Urinary bladder (tissue), 4 donors: ENCODE data around the gene ANAPC2. TPM values are rescaled to one million over a fixed set of nuclear protein-coding genes. Genes with fewer than 3 reads are reported as not detected.

Experiments
- DNase-seq: peaks from one replicate; pipeline ENCODE4 v3.0.0-alpha.2; 2015; ENCODE audit errors: extremely low spot score
- H3K27ac ChIP-seq: one replicate; pipeline ENCODE4 v1.5.1; 2013; ENCODE audit warnings: low read depth, mild to moderate bottlenecking, moderate library complexity
- H3K36me3 ChIP-seq: one replicate; pipeline ENCODE4 v1.6.1; 2013; ENCODE audit warnings: mild to moderate bottlenecking, moderate library complexity; ENCODE audit not compliant: insufficient read depth
- H3K4me1 ChIP-seq: one replicate; pipeline ENCODE4 v1.6.1; 2013; ENCODE audit warnings: mild to moderate bottlenecking, moderate library complexity; ENCODE audit not compliant: insufficient read depth
- H3K4me3 ChIP-seq: one replicate; pipeline ENCODE4 v1.5.1; 2013; ENCODE audit warnings: low read depth, low read length
- WGBS: extraction: QIAGEN DNeasy Blood & Tissue Kit; methylation state at CpG from one replicate; pipeline ENCODE4 v1.1.7; 2013; 5-methylcytosine and 5-hydroxymethylcytosine counted together
- polyA plus RNA-seq: library from polyadenylated mRNA; stranded (reverse); fragments of 200-250 nt; gene quantifications from one replicate; pipeline ENCODE4 v1.2.3, GENCODE V29; 2013
- total RNA-seq: library from RNA; depleted of rRNA; stranded (reverse); fragments of >200 nt; gene quantifications from one replicate; pipeline ENCODE4 v1.2.3, GENCODE V29; 2014
- donor health status: healthy with polysubstance abuse.
- donor health status: healthy.

The ANAPC2 gene
- total and polyA plus RNA-seq, 2 donors: 18.6 to 40.3 TPM

DNA sequence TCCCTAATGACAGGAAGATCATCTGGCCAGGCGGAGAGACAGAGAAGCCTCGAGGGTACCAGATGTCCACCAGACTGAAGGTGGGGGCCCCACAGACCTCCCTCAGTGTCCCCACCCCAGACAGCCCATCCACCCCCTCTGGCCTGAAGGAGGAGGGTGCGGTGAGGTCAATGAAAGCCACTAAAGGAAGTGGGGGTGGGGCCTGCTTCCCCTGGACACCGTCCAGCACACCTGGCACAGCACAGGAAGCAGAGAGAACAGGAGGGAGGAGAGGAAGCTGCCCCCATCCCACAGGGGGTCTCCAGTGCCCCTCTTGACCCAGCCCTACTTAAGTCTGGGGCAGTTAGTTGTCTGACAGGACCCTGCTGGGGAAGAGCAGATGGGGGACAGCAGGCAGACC is 29.7 kb downstream of the ANAPC2 start:
- DNase-seq: no peak
- Histone ChIP-seq H3K4me3 (no peak overlapping the region), H3K4me1 (peaks cover 1% of the 10 kb centered on the region), H3K27ac (no peak overlapping the region), H3K36me3 (no peaks in the 10 kb centered on the region)
- 48% methylated on average over 4 of the region's 4 CpGs for WGBS

GRCh38 chr9:137157618-137158415 is 30.5 kb downstream of the ANAPC2 start:
- WGBS: 59% methylated on average over 19 of the region's 19 CpGs

GRCh38 chr9:137156567-137157375 is 31.6 kb downstream of the ANAPC2 start:
- DNase-seq: no peak
- Histone ChIP-seq H3K27ac (no peak overlapping the region), H3K36me3 (no peaks in the 10 kb centered on the region), H3K4me3 (peak overlapping the region; percentile 1), H3K4me1 (no peaks in the 10 kb centered on the region)
- WGBS: 3% methylated on average over 65 of the region's 65 CpGs

More at GRCh38 chr9:137157618-137158415, 30.5 kb downstream of the ANAPC2 start:
- Histone ChIP-seq H3K4me1 (peaks cover 1% of the 10 kb centered on the region), H3K4me3 (no peak overlapping the region), H3K27ac (no peak overlapping the region), H3K36me3 (no peaks in the 10 kb centered on the region)
- no peak for DNase-seq

DNA sequence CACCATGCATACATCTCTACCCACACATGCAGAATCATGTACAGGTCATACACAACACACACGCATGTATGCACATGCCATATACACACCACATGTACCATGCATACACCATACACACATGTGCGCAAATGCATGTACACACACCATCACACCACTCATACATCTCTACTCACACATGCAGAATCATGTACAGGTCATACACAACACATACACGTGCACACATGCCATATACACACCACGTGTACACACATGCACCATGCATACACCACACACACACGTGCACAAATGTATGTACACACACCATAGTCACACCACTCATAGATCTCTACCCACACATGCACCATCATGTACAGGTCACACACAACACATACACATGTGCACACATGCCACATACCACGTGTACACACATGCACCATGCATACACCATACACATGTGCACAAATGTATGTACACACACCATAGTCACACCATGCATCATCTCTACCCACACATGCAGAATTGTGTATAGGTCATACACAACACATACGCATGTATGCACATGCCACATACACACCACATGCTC is 35.4 kb downstream of the ANAPC2 start:
- Histone ChIP-seq H3K4me3 (no peak overlapping the region), H3K4me1 (no peaks in the 10 kb centered on the region), H3K27ac (no peak overlapping the region), H3K36me3 (no peaks in the 10 kb centered on the region)
- DNase-seq: no peak
- 93% methylated on average over 7 of the region's 7 CpGs for WGBS

- whole genome bisulfite sequencing: 41% methylated on average over 34 of the region's 34 CpGs
- no peak for DNase-seq
- no peak overlapping the region for H3K4me3 ChIP-seq
- H3K4me1 ChIP-seq: no peaks in the 10 kb centered on the region
- H3K36me3 ChIP-seq: no peaks in the 10 kb centered on the region
- no peak overlapping the region for H3K27ac ChIP-seq
These were observed 37.5 kb downstream of the ANAPC2 start for GRCh38 chr9:137150617-137151457.

GRCh38 chr9:137149942-137150616 is 38.3 kb downstream of the ANAPC2 start:
- WGBS: 63% methylated on average over 20 of the region's 20 CpGs
- no peaks in the 10 kb centered on the region for H3K4me1 ChIP-seq

DNA sequence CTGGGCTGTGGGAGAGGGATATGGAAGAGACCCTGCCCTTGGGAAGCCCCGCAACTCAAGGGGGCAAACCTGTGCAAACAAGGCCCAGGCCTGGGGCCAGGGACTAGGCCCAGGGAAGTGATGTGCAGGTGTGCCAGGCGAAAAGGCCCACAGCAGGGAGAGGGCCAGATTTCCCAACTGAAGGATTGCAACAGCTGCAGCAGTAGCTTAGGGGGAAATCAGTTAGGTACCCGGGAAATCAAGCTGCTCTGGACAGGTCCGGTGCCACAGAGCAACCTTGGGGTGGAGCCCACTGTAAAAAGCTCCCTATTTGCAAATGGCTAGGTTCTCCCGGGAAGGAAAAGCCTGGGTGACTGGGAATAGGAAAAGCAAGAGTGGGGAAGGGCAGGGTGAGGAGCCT is 39.0 kb downstream of the ANAPC2 start:
- 78% methylated on average over 5 of the region's 5 CpGs for WGBS
- Histone ChIP-seq H3K36me3 (no peaks in the 10 kb centered on the region), H3K27ac (no peak overlapping the region), H3K4me1 (no peaks in the 10 kb centered on the region), H3K4me3 (no peak overlapping the region)
- DNase-seq: no peak

More at GRCh38 chr9:137149942-137150616, 38.3 kb downstream of the ANAPC2 start:
- no peak for DNase-seq
- Histone ChIP-seq H3K36me3 (no peaks in the 10 kb centered on the region), H3K4me3 (no peak overlapping the region), H3K27ac (no peak overlapping the region)

GRCh38 chr9:137148661-137149060 is 39.7 kb downstream of the ANAPC2 start:
- H3K27ac ChIP-seq: no peak overlapping the region
- DNase-seq: no peak
- WGBS: 79% methylated on average over 19 of the region's 19 CpGs
- no peaks in the 10 kb centered on the region for H3K4me1 ChIP-seq
- H3K4me3 ChIP-seq: no peak overlapping the region
- no peaks in the 10 kb centered on the region for H3K36me3 ChIP-seq

GRCh38 chr9:137148242-137148641 is 40.1 kb downstream of the ANAPC2 start:
- 69% methylated on average over 27 of the region's 27 CpGs for WGBS
- Histone ChIP-seq H3K27ac (no peak overlapping the region), H3K36me3 (no peaks in the 10 kb centered on the region), H3K4me1 (no peaks in the 10 kb centered on the region), H3K4me3 (no peak overlapping the region)
- DNase-seq: no peak

DNA sequence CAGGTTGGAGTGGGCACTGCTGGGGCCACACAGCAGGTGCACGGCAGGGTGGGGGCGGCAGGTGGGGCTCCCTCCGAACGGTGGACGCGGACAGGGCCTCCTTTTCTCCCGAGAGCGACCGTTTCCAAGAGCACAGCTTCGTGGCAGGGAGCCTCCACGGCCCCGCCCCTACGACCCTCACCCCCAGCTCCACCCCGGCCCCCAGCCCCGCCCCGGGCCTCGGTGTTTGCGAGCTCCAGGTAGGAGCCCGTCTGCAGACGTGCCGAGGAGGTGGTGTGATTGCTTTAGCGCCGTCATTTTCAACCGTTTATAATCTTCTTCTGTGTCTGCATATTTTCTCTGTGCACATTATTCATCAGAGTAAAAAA is 40.6 kb downstream of the ANAPC2 start:
- 33% methylated on average over 24 of the region's 24 CpGs for whole genome bisulfite sequencing
- no peak for DNase-seq
- no peak overlapping the region for H3K4me3 ChIP-seq
- no peaks in the 10 kb centered on the region for H3K36me3 ChIP-seq
- no peaks in the 10 kb centered on the region for H3K4me1 ChIP-seq
- H3K27ac ChIP-seq: no peak overlapping the region

DNA sequence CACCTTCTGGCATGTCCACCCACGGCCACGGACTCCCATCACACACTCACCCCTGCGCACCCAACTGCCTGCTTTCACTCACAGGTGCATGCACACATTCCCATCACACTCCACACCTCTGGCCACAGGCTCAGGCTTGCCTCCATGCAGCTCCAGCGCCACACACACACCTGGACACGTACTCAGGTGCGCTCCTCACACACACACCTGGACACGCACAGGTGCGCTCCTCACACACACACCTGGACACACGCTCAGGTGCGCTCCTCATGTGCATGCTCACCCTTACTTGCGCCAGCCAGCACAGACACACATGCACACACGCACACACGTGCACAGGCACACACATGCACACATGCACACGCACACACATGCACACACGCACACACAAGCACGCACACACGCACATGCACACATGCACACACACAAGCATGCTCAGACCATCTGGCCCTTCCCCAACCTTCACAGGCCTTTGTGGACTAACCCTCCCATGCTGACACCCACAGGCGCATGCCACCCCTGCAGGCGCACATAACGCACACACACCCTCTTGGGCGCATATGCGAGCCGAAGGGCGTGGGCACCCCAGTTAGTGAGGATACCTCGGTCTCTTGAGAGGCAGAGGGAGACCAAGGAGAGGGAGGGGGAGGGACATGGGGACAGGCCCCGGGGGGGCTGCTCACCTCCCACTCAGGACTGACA is 41.1 kb downstream of the ANAPC2 start:
- H3K4me3 ChIP-seq: no peak overlapping the region
- no peaks in the 10 kb centered on the region for H3K4me1 ChIP-seq
- H3K27ac ChIP-seq: no peak overlapping the region
- H3K36me3 ChIP-seq: no peaks in the 10 kb centered on the region
- WGBS: 85% methylated on average over 26 of the region's 26 CpGs
- DNase-seq: no peak

GRCh38 chr9:137146527-137146918 is 41.8 kb downstream of the ANAPC2 start:
- Histone ChIP-seq H3K36me3 (no peaks in the 10 kb centered on the region), H3K4me1 (no peaks in the 10 kb centered on the region), H3K4me3 (no peak overlapping the region), H3K27ac (no peak overlapping the region)
- WGBS: 57% methylated on average over 9 of the region's 9 CpGs
- no peak for DNase-seq
